ENCODE measurements around the gene GADD45G. TPM values are rescaled to one million over a fixed set of nuclear protein-coding genes. Genes with fewer than 3 reads are reported as not detected.

Gene GADD45G
- total and polyA plus RNA-seq, 4 donors, result 5.5 to 106 (median 43.3) TPM

DNA sequence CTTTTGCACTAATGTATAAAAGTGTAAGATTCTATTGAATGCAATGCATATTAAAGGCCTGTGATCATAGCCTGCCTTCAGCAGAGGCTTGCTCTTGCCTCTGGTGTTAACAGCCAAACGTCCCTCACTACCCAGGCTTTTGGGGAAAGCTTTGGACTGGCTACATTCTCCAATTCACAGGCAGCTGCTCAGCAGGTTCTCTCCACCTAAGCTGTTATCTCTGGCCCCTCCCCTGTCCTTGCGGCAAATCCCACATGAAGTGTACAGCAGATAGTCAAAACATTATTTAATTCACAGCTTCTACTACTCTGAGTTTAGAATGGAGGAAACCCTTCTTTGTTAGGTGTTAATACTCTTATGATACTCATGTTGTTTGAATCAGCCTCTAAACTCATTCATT, 45.9 kb upstream of the GADD45G start:
- Histone ChIP-seq H3K27ac (ENCODE audit: low read depth in 1 of 2, low read length in 2 of 2) (no peak overlapping the region), H3K4me3 (ENCODE audit: low read depth in 1 of 3, low read length in 3 of 3) (no peak overlapping the region)
- TF ChIP-seq HNF4G (IDR thresholded peaks at IDR 0.05) (no peak), SP1 (IDR thresholded peaks at IDR 0.05) (no peak), EGR1 (IDR thresholded peaks at IDR 0.05; ENCODE audit: low read depth in 2 of 2) (no peak), GABPA (IDR thresholded peaks at IDR 0.05 in 1 of 2, conservative IDR thresholded peaks at IDR 0.05 in 1 of 2) (no peak), JUND (IDR thresholded peaks at IDR 0.05) (no peak), HNF4A (conservative IDR thresholded peaks at IDR 0.05) (no peak), TAF1 (conservative IDR thresholded peaks at IDR 0.05) (no peak), RXRA (IDR thresholded peaks at IDR 0.05) (no peak), YY1 (IDR thresholded peaks at IDR 0.05) (no peak), RAD21 (IDR thresholded peaks at IDR 0.05) (no peak), NR2F2 (IDR thresholded peaks at IDR 0.05) (no peak)
- TF ChIP-seq, protein P1, sequence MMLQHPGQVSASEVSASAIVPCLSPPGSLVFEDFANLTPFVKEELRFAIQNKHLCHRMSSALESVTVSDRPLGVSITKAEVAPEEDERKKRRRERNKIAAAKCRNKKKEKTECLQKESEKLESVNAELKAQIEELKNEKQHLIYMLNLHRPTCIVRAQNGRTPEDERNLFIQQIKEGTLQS (IDR thresholded peaks at IDR 0.05), result no peak
- TF ChIP-seq, protein P2, sequence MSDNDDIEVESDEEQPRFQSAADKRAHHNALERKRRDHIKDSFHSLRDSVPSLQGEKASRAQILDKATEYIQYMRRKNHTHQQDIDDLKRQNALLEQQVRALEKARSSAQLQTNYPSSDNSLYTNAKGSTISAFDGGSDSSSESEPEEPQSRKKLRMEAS (IDR thresholded peaks at IDR 0.05), result no peak
- TF ChIP-seq, protein P3, sequence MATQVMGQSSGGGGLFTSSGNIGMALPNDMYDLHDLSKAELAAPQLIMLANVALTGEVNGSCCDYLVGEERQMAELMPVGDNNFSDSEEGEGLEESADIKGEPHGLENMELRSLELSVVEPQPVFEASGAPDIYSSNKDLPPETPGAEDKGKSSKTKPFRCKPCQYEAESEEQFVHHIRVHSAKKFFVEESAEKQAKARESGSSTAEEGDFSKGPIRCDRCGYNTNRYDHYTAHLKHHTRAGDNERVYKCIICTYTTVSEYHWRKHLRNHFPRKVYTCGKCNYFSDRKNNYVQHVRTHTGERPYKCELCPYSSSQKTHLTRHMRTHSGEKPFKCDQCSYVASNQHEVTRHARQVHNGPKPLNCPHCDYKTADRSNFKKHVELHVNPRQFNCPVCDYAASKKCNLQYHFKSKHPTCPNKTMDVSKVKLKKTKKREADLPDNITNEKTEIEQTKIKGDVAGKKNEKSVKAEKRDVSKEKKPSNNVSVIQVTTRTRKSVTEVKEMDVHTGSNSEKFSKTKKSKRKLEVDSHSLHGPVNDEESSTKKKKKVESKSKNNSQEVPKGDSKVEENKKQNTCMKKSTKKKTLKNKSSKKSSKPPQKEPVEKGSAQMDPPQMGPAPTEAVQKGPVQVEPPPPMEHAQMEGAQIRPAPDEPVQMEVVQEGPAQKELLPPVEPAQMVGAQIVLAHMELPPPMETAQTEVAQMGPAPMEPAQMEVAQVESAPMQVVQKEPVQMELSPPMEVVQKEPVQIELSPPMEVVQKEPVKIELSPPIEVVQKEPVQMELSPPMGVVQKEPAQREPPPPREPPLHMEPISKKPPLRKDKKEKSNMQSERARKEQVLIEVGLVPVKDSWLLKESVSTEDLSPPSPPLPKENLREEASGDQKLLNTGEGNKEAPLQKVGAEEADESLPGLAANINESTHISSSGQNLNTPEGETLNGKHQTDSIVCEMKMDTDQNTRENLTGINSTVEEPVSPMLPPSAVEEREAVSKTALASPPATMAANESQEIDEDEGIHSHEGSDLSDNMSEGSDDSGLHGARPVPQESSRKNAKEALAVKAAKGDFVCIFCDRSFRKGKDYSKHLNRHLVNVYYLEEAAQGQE (IDR thresholded peaks at IDR 0.05), result no peak
- TF ChIP-seq, protein P4, sequence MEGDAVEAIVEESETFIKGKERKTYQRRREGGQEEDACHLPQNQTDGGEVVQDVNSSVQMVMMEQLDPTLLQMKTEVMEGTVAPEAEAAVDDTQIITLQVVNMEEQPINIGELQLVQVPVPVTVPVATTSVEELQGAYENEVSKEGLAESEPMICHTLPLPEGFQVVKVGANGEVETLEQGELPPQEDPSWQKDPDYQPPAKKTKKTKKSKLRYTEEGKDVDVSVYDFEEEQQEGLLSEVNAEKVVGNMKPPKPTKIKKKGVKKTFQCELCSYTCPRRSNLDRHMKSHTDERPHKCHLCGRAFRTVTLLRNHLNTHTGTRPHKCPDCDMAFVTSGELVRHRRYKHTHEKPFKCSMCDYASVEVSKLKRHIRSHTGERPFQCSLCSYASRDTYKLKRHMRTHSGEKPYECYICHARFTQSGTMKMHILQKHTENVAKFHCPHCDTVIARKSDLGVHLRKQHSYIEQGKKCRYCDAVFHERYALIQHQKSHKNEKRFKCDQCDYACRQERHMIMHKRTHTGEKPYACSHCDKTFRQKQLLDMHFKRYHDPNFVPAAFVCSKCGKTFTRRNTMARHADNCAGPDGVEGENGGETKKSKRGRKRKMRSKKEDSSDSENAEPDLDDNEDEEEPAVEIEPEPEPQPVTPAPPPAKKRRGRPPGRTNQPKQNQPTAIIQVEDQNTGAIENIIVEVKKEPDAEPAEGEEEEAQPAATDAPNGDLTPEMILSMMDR (IDR thresholded peaks at IDR 0.05; ENCODE audit: low read depth, low read length, missing input control), result no peak
- TF ChIP-seq, protein P5, sequence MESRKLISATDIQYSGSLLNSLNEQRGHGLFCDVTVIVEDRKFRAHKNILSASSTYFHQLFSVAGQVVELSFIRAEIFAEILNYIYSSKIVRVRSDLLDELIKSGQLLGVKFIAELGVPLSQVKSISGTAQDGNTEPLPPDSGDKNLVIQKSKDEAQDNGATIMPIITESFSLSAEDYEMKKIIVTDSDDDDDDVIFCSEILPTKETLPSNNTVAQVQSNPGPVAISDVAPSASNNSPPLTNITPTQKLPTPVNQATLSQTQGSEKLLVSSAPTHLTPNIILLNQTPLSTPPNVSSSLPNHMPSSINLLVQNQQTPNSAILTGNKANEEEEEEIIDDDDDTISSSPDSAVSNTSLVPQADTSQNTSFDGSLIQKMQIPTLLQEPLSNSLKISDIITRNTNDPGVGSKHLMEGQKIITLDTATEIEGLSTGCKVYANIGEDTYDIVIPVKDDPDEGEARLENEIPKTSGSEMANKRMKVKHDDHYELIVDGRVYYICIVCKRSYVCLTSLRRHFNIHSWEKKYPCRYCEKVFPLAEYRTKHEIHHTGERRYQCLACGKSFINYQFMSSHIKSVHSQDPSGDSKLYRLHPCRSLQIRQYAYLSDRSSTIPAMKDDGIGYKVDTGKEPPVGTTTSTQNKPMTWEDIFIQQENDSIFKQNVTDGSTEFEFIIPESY (IDR thresholded peaks at IDR 0.05), result no peak

More for the DNA sequence above, 45.9 kb upstream of the GADD45G start:
- no peaks in the 10 kb centered on the region for H3K9me3 ChIP-seq (ENCODE audit: control insufficient read depth in 4 of 4, low read length in 3 of 4)
- H3K36me3 ChIP-seq (ENCODE audit: control insufficient read depth in 4 of 4, insufficient read depth in 3 of 4, low read depth in 1 of 4, low read length in 3 of 4), result no peaks in the 10 kb centered on the region
- H3K27me3 ChIP-seq (ENCODE audit: control insufficient read depth in 4 of 4, insufficient read depth in 4 of 4, low read length in 3 of 4), result no peaks in the 10 kb centered on the region
- DNase-seq (ENCODE audit: low spot score), result no peak
- peaks cover 5 to 14% (median 10%) of the 10 kb centered on the region in 4 donors for H3K4me1 ChIP-seq (ENCODE audit: control insufficient read depth in 4 of 4, insufficient read depth in 4 of 4, low read length in 3 of 4)
- H3K9ac ChIP-seq (ENCODE audit: low read depth in 1 of 2, low read length in 2 of 2), result no peak overlapping the region
- 86% methylated on average over 2 of the region's 2 CpGs for WGBS
